Muscle of arm (tissue), 12 donors: ENCODE results near the gene SEMA4F. TPM values are rescaled to one million over a fixed set of nuclear protein-coding genes. Genes with fewer than 3 reads are reported as not detected.

Experiments used
- DNase-seq: peaks from one replicate; pipeline ENCODE4 v3.0.0-alpha.2; 2013
- polyA plus RNA-seq, 12 donors: library from polyadenylated mRNA; unstranded; fragments of 120-200 nt; gene quantifications; one replicate each; pipeline ENCODE4 v1.2.1, GENCODE V29; 2013; ENCODE audit not compliant: insufficient read length in 12 of 12

SEMA4F gene
- polyA plus RNA-seq, 12 donors = 2.3 to 5.0 (median 3.7) TPM; not detected in 2

DNA sequence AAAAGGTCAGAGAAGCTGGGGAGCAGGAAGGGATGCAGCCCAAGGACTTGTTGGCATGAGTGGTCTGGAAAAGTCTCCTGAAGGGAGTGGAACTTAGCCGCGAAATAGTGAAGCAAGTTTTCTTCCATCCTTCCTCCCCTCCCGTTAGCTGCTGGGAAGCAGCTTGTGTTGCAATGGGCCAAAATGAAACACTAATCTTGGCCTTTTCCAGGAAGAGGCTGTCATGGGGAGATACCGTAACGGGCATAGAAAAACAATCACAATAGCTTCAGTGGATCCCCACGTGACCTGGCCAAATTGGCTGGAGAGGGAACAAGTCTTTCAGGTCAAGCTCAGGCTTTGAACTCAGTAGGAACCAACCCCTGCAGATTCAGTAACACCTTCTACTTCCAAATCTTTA, 49.3 kb downstream of the SEMA4F start:
- no peak for DNase-seq

DNA sequence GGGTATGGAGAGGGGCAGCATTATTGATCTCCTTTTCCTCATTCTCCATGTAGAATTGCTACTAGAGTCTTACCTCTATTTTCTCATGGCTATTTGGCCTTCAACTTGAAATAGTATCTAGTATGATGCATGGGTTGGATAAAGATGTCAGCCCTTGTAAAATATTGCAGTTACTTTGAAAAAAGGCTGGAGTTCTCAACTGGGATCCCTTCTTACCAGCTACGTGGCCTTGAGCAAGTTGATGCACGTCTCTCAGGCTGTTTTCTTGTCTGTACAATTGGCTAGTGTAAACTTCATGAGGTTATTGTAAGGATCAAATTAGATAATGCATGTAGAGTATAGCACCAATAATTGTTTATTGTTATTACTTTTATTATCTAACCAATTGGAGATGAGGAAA, 50.2 kb downstream of the SEMA4F start:
- no peak for DNase-seq

DNA sequence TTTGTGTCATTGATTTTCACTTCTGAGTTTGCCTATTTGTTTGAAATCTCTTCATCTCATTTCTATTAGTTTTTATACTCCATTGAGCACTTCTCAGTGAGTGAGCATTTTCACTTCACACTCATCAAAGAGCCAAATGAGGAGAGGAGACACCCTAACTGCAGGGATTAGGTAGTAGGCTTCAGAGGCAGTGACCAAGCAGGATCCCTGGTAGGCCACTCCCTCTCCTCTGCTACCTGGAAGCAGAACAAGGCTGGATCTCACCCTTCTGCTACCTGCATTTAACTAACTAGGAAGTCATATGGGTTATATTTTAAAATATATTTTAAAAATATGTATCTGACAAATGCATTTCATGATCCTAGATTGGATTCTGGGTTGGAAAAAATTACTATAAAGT, 52.7 kb downstream of the SEMA4F start:
- DNase-seq = no peak

DNA sequence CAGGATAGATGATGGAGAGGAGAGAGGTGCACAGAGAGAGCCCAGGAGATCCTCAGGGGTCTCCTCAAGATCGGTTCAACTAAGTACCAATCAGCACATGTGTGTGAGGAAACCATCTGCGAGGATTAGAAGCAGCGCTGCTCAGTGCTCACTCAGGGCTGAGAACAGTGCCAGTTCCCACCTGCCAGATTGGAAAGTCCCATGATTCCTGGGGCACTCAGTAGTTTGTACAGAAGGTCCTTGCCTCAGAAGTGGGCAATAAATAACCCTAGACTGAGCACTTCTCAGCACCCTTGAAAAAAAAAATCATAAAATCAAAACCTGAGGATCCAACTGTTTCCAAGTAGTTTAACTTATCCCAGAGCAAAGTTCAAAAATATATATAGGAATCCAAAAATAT, 53.8 kb downstream of the SEMA4F start:
- no peak for DNase-seq

DNA sequence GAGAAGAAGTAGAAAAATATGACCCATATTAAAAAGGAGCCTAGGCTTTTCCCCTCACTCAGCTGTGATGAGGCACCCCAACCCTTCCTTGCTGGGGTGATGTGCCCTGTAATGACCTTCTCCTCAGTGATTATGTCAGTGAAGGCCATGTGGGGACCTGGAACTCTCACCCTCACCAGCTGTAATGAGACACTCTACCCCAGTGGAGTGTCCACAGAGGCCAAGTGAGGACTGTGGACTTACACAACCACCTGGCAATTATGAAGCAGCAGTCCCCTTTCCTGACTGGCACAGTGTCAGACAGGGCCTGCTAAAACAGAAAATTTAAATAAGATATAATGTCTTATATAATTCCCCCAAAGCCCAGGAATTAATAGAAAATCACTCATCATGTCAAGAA, 54.2 kb downstream of the SEMA4F start:
- DNase-seq = no peak

DNA sequence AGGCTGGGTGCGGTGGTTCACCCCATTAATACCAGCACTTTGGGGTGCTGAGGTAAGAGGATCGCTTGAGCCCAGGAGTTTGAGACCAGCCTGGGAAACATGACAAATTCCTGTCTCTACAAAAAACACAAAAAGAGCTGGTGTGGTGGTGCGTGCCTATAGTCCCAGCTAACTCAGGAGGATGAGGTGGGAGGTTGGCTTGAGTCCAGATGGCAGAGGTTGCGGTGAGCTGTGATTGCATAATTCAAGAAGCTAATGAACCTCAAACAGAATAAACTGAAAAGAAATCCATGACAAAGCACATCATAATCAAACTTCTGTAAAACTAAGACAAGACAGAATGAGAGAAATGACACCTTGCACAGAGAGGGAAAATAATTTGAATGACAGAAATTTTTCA, 54.8 kb downstream of the SEMA4F start:
- DNase-seq = no peak

DNA sequence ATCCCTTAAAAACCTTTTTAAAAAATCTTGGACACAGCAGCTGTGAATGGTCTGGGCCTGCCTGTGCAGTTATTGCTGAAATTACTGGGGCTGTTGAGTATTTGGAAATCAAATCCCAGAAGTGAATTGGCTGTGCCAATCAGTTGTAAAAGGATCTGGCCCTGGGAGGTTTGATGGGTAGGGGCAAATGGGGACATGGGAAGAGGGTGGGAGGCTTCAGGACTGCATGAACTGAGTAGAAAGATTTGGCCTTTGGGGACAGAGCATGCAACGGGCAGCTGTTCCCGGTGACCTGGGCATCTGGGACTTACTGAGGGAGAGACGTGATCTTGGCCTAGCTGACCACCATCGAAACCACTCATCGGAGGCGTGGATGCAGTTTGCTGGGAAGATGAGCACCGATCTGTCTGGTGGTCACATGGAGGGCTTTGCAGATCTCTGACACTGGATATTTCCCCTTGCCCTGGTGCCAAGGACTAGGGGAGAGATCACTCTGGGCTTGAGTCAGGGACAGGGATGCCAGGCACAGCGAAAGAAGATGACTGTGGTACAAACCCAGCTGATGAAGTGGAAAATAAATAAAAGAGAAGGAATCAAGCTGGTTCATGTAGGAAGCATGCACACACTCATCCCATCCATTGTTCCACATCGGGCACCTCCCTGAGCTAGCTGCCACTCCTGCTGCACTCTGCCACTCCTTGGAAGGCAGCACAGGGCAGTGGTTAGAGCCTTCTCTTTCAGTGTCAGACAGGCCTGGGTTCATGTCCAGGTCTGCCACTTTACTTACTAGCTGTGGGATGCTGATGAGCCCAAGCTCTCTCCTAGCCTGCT, 58.4 kb downstream of the SEMA4F start:
- no peak for DNase-seq

DNA sequence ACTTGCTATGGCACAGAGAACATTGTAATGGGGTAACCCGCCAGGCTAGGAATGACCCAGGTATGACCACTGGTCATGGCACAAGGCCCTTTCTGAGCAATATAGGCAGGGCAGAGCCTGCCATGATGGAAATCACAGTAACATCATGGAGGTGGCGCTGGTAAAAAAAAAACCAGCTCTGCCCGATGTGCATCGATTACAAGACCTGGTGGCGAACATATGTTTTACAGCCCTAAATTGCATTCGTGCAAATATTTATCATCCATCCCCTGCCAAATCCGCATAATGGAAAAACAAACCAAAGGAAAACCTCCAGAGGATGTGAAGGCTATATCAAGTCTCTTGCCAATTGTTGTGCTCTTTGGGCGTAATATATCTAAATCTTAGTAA, 60.6 kb downstream of the SEMA4F start:
- DNase-seq = no peak

DNA sequence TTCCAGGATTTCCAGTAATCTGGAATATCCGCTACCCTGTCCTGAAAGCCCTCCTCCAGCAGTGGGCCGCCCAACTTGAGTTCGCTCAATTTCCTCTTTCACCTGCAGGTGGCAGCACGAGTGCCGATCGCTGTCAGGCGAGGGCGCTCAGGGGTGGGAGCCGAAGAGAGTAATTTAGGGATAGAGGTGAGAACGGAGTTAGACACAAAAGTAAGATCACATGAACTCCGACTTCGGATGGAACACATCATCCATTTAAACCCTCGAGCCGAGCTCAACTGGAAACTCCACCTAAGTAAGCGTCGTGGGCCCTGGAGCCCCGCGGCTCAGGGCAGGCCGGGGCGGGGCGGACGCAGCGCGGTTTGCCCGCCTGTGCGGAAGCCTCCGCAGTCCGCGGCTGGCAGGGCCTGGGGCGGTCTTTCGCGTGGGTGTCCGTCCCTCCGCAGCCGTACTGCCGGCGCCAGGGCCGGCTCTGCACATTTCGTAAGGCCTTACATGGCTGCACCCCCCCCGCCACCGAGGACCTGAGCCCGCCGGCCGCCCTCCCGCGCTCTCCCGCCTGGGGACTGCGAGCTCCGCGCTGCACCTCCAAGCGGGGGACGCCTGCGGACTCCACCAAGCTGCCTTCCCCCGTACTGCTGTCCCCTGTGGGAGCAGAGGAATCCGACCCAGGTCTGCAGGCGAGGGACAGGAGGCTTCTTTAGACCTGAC, 61.2 kb downstream of the SEMA4F start:
- DNase-seq = peak; percentile 86

DNA sequence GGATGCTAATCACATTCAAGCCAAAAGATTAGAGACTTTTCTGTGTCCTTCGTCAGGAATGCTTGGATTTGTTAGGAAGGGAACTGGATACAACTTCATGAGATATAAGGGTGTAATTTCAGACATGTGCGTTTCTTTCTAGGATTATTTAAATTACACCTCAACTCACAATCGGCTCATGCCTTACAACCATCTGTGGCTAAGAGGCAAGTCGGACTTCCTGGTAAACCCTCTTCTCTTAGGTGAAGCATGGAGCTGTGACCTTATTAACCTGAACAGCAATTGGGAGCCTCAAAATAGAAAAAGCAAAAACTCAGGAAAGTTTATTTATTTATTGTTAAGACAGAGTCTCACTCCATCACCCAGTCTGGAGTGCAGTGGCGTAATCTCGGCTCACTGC, 61.8 kb downstream of the SEMA4F start:
- DNase-seq = no peak

DNA sequence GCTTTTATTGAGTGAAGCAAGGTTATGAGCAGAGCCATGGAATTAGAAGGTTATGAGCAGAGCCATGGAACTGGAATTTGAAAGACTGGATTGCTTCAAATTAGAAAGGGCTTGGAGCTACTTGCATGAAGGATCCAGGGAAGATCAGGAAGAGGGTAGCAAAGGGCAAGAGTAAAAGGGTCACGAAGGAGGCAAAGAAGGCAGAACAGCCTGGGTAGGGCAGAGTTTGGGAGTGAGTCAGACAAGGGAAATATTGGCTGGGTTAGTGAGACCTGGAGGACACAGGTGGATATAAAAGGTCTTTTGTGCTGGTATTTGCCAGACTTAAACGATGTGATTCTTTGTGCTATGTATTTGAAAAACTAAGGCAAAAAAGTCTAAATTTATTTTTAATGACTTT, 65.0 kb downstream of the SEMA4F start:
- no peak for DNase-seq

DNA sequence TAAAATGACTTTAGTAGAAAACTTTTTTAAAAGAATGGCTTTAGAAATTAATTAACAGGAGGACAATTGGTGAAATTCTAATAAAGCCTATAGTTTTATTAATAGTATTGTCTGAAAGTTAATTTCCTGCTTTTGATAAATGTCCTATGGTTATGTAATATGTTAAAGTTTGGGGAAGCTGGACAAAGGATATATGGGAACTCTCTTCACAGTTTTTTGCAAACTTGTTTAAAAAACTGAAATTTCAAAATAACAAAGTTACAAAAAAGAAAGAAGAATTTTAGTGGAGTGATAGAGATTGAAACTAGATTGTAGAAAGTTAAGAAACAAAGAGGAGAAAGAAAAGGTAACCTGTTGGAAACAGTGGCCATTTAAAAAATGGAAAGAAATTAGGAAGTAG, 67.3 kb downstream of the SEMA4F start:
- no peak for DNase-seq

DNA sequence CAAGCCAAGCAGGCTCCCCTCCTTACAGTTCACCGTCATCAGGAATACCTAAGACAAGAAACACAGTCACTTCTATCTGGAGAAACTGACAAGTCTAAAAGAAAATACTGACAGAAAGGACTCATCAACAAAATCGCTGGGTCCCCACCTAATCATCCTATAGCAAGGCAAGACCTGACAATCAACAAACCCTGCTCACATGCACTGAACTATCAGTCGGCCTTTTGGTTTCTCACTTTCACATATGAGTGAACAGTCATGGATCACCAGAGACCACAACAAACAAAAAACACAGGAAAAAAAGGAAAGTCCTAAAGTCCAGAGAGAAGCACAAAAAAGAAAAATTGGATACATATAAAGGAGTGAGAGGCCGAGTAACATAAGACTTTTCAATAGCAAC, 70.4 kb downstream of the SEMA4F start:
- DNase-seq = no peak

DNA sequence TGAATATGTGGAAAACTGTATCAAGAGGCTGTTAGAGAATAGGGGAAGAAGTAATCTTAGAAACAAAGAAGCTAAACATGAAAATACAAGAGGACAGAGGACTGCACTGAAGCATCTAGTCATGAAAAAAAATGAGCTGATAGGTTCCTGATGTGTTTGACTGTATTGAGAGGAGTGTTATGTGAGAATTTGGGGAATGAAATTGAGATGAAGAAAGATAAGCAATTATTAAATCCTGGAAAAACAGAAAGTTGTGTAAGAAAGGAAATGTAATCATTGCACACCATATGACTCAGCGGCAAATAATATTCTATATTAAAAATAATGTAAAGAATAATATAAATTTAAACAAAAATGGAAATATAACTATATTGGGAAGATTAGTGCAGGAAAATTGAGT, 71.2 kb downstream of the SEMA4F start:
- no peak for DNase-seq

DNA sequence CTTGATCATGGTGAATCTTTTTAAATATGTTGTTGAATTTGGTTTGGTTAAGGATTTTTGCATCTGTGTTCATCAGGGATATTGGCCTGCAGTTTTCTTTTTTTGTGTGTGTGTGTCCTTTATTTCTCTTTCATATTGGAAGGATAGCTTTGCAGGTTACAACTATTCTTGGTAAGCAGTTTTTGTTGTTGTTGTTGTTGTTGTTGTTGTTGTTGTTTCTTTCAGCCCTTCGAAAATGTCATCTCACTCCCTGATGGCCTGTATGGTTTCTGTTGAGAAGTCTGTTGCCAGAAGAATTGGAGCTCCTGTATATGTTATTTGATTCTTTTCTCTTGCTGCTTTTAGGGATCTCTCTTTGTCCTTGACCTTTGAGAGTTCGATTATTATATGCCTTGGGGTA, 74.8 kb downstream of the SEMA4F start:
- DNase-seq = no peak

DNA sequence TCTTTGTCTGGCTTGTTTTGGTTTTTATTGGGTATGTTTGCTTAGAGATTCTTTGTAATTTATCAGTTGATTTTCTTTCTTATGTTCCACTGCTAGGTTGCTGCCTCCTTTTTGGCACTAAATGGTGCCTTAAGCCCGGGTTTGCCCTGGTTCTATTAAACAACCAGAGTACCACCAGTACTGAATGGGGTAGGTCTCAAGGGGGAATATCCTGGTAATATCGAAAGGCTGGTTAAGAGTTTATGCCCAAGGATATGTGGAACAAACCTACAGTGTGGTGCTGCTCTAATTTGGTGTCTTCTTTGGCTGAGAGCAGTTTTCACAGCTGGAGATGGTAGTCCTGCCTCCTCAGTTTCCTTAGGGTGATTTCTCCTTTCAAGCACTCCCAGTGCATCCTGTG, 76.5 kb downstream of the SEMA4F start:
- DNase-seq = no peak

Other genes with a start within 250 kb of the SEMA4F start
- gene C2orf81, start 232.6 kb upstream of the SEMA4F start, polyA plus RNA-seq = 1 to 10 TPM in 10 of 12 donors, not detected in 2; 1.6 to 3.8 (median 2.0) TPM
- gene WDR54, start 232.5 kb upstream of the SEMA4F start, polyA plus RNA-seq = 10 to 100 TPM in 6 of 12 donors, 1 to 10 TPM in 5, not detected in 1; 7.6 to 19.8 (median 10.0) TPM
- 10 to 100 TPM in 11 of 12 donors, not detected in 1; 32.5 to 58.4 (median 47.7) TPM for gene RTKN, start 212.3 kb upstream of the SEMA4F start, polyA plus RNA-seq
- 10 to 100 TPM in 11 of 12 donors, not detected in 1; 12.8 to 42.3 (median 16.1) TPM for gene INO80B, start 199.2 kb upstream of the SEMA4F start, polyA plus RNA-seq
- 10 to 100 TPM in 11 of 12 donors, not detected in 1; 41.4 to 76.6 (median 52.2) TPM for gene WBP1, start 195.8 kb upstream of the SEMA4F start, polyA plus RNA-seq
- 10 to 100 TPM in 11 of 12 donors, not detected in 1; 25.7 to 85.9 (median 32.7) TPM for gene MOGS, start 188.9 kb upstream of the SEMA4F start, polyA plus RNA-seq
- 10 to 100 TPM in 11 of 12 donors, not detected in 1; 40.9 to 97.0 (median 56.2) TPM for gene MRPL53, start 181.6 kb upstream of the SEMA4F start, polyA plus RNA-seq
- gene CCDC142, start 171.2 kb upstream of the SEMA4F start, polyA plus RNA-seq = 10 to 100 TPM in 4 of 12 donors, 1 to 10 TPM in 7, not detected in 1; 5.4 to 14.4 (median 8.5) TPM
- gene TTC31, start 171.2 kb upstream of the SEMA4F start, polyA plus RNA-seq = 10 to 100 TPM in 11 of 12 donors, not detected in 1; 15.3 to 36.6 (median 19.2) TPM
- gene LBX2, start 154.6 kb upstream of the SEMA4F start, polyA plus RNA-seq = 1 to 10 TPM in 2 of 12 donors, under 1 TPM in 7, not detected in 3; 0.27 to 1.5 (median 0.78) TPM
- 10 to 100 TPM in 10 of 12 donors, not detected in 2; 10.4 to 19.6 (median 13.0) TPM for gene PCGF1, start 146.6 kb upstream of the SEMA4F start, polyA plus RNA-seq
- gene TLX2, start 139.8 kb upstream of the SEMA4F start, polyA plus RNA-seq = under 1 TPM in 2 of 12 donors, not detected in 10; 0.08 to 0.43 TPM
- gene DQX1, start 128.0 kb upstream of the SEMA4F start, polyA plus RNA-seq = 10 to 100 TPM in 1 of 12 donors, 1 to 10 TPM in 3, under 1 TPM in 3, not detected in 5; 0.08 to 15.4 (median 1.0) TPM
- 10 to 100 TPM in 11 of 12 donors, not detected in 1; 53.8 to 89.9 (median 64.6) TPM for gene AUP1, start 124.5 kb upstream of the SEMA4F start, polyA plus RNA-seq
- 10 to 100 TPM in 11 of 12 donors, not detected in 1; 20.1 to 30.4 (median 27.9) TPM for gene HTRA2, start 124.3 kb upstream of the SEMA4F start, polyA plus RNA-seq
- 1 to 10 TPM in 10 of 12 donors, not detected in 2; 6.5 to 9.6 (median 7.5) TPM for gene LOXL3, start 100.3 kb upstream of the SEMA4F start, polyA plus RNA-seq
- 10 to 100 TPM in 1 of 12 donors, 1 to 10 TPM in 10, not detected in 1; 4.7 to 28.7 (median 6.0) TPM for gene DOK1, start 99.5 kb upstream of the SEMA4F start, polyA plus RNA-seq
- 1 to 10 TPM in 1 of 12 donors, under 1 TPM in 5, not detected in 6; 0.08 to 1.4 (median 0.27) TPM for gene M1AP, start 5.9 kb upstream of the SEMA4F start, polyA plus RNA-seq
- gene HK2, start 179.9 kb downstream of the SEMA4F start, polyA plus RNA-seq = 10 to 100 TPM in 1 of 12 donors, 1 to 10 TPM in 10, not detected in 1; 4.5 to 10.6 (median 6.7) TPM